Measurements from ENCODE around the gene SPEN.

SPEN gene

DNA sequence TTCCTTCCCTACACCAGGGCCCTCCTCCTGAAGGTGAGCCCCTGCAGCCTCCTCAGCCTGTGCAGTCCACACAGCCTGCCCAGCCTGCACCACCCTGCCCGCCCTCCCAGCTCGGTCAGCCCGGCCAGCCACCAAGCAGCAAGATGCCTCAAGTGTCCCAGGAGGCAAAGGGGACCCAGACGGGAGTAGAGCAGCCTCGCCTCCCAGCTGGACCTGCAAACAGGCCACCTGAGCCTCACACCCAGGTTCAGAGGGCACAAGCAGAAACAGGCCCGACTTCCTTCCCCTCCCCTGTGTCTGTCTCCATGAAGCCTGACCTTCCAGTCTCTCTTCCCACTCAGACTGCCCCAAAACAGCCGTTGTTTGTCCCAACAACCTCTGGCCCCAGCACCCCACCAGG lies 89.6 kb downstream of the SPEN start:
- no peak for DNase-seq (ENCODE audit: low spot score)

DNA sequence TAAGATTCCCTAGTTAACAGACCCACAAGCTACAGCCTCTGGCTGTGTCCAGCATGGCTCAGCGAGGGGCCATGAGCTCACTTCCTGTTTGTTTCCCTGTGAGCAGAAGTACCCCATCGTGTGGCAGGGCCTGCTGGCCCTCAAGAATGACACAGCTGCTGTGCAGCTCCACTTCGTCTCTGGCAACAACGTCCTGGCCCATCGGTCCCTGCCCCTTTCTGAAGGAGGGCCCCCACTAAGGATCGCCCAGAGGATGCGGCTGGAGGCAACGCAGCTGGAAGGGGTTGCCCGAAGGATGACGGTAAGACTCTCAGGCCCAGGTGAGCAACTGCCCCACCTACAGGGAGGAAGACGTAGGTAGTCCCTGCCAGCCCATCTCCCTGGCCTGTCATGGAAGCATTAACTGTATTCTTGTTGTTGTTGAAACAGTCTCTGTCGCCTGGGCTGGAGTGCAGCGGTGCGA lies 90.2 kb downstream of the SPEN start:
- DNase-seq (ENCODE audit: low spot score) = peak; percentile 5

DNA sequence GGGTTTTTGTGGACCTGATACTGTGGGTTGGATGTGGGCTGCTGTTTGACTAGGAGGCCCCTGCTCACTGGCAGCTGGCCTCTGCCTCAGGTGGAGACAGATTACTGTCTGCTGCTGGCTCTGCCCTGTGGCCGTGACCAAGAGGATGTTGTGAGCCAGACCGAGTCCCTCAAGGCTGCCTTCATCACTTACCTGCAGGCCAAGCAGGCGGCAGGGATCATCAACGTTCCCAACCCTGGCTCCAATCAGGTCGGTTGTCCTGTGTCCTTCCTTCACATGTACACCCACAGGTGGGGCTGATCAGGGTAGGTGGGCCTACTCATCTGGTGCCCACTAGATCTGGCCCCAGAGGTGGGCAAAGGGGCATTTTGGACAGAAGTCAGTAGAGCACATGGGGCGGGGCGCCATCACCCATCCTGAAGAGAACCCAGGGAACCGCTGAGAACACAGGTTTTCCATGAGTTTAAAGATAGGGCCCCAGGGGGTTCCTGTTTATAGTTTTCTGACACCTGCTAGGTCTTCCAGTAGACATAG lies 91.2 kb downstream of the SPEN start:
- peak; percentile 3 for DNase-seq (ENCODE audit: low spot score)

DNA sequence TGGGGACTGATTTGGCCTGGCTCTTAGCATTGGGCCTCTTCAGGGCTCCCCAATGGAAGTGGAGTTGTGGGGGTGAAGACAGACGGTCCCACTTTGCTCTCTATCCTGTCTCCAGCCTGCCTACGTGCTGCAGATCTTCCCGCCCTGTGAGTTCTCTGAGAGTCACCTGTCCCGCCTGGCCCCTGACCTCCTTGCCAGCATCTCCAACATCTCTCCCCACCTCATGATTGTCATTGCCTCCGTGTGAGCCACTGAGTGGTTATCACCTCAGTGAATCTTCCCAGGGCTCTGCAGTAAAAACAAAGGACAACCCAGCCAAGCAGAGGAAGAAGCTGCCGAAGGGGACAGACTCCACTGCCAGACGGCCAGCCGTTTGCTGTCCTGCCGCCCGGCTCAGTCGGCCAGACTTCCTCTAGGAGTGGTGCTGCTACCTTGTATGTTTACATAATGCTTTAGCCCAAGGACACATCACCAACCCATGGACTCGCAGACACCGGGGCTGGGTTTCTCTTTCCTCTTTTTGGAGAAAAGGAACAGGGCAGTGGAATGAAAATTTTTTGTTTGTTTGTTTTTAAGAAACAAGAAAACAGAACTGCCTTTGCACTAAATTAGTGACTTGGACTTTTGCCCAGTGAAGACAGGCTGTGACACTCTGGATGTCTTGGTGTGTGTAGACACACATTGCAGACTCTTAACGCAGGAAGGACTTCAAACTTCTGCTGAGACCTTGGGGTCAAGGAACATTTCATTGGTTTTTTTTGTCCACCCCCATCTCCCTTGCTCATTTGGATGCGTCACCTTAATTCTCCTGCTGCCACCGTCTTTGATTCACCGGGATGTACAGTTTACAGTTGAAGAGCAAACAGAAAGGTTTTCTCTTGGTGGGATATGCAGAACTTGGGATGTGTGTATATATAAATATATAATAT lies 91.9 kb downstream of the SPEN start:
- no peak for DNase-seq (ENCODE audit: low spot score)

DNA sequence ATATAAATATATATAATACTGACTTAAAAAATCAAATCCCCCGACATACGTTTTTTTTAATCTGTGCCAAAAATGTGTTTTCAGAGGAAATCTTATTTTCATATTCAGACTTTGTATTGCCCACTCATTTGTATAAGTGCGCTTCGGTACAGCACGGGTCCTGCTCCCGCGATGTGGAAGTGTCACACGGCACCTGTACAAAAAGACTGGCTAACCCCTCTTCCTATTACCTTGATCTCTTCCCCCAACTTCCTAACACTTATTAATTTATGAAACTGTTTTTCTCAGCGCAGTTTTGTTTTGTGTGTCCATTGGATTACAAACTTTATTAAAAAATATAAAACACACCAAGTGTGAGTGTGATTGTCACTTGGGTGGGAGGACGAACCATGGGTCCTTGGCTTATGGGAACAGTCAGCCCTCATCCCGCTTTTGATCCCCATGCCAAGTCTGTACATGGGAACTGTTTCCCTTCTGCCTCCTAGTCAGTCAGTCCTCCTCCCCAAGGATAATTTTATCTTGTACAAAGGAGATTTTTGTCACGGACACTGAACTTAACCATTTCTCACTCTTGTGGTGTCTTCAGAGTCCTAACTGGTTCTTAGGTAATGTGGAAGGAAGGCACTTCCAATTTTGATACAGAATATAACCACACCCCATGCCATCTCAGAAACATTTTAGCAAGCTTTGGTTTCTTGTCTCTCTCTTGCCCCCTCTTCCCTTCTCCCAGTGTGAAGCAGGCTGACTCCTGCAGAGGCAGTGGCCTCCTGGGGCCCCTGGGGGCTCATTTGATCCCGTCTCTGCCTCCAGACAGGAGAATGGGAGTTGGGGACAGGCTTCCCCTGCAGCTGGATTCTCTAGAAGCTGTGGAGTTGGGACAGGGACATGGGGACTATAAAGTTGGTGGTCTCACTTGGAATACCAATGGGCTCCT lies 92.9 kb downstream of the SPEN start:
- no peak for DNase-seq (ENCODE audit: low spot score)

DNA sequence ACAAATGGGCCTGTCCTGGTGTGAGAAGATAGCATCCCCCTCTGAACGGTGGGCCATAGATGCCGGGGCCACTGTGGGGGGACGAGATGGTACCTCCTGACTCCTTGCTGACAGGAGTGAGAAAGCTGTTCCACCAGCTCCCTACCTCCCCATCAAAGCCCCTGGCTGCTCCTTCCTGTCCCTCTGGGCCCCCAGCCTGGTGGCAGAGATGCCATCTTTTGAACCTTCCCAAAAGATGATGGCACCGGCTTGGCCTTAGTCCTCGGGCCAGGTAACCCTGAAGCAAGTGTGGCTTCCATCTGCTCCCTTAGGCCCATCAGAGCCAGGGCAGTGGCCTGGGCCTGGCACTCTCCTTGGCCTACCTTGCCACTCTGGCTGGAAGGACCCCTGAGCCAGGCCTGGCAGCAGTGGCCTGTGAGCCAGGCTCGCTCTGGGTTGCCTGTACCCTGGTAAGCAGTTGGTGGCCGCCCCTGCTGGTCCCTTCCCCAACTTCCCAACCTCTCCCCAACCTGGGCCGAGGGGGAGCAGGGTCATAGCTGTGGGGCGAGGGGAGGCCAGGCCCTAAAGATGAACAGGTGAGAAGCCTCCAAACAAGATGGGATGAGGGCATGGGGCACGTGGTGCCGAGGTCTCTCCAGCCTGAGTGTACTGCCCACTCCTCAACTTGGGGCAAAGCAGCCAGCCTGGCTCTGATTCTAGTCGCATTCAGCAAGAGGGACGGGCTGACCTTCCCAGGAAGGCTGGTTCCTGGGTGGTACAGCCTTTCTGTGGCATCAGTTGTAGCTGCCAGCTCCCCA lies 93.7 kb downstream of the SPEN start:
- no peak for DNase-seq (ENCODE audit: low spot score)

DNA sequence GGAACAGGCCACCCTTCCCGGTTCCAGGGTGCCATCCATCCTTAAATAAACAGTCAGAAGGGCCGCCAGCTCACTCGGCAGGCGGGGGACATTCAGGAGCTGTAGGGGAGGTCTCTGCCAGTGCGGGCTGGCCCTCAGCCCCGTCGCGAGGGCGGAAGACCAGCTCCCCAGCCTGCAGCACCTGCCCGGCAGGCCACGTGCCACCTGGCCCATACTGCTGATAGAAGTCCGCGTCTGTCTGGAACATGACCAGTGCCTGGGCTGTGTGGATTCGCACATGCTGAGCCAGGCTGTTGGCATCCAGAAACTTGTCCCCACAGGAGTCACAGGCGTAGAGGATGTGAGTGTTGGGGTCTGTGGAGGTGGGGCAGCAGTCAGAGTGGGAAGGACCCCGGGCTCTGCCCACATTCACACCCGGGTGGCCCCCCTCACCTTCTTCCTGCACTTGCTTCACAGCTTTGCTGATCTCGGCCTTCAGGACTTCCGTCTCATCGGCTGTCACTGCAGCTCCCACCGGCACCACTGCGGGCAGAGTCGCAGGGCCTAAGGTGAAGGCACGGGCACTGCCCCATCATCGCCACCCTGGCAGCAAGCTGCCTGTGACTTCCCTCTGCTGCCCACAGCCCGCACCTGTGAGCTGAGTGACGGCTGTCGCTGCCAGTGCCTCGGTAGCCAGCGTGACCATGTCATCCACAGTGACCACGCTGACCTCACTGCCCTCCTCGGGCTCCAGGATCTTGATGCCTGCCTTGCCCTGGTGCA lies 94.6 kb downstream of the SPEN start:
- no peak for DNase-seq (ENCODE audit: low spot score)

DNA sequence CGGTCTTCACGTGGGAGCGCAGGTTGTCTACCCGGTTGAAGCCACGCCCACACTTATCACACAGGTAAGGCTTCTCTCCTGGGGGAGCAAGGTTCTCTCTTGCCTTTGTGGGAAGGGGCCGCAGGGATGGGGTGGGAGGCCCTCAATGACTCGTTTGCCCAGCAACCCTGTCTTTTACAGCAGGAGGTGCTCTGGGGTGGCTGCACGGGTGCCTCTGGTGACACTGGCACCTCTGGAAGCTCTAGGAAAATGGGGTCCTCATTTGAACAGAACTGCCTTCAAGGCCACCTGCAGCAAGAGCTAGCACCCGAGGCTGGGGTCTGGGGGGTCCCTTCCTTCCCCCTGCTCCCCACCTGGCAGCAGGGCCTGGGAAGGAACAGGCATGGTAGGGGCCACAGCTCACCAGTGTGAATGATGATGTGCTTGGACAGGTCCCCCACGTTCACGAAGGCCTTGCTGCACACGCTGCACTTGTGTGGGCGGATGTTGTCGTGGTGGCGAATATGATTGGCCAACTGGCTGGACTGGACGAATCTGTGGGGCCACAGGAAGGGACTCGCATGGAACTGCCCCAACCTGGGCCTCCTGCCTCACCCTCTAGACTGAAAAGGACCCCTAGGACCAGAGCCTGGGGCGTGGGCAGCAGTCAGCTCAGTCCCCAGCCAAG lies 95.3 kb downstream of the SPEN start:
- no peak for DNase-seq (ENCODE audit: low spot score)

DNA sequence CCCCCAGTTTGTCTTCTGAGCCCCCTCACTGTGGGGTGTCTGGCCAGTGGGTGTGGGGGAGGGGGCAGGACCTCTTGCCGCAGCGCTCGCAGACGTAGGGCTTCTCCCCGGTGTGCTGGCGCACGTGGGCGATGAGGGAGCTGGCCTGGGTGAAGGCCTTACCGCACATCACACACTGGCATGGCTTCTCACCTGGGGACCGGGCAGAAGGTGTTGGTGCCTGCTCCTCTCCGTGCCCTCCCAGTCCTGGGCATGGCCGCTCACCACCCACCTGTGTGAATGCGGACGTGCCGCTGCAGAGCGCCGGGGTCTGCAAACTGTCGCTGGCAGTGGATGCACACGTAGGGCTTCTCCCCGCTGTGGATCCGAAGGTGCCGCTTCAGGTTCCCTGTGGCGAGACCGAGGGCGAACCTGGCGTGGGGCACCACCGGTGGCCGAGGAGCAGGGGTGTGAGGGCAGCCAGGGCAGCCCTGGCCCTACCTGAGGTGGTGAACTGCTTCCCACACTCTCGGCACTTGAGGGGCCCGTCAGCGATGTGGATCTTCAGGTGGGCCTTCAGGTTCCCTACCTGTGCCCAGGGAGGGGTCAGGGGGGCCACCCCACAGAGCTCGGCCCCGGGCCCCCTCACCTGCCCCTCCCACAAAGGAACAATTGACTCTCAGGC lies 96.0 kb downstream of the SPEN start:
- DNase-seq (ENCODE audit: low spot score) = no peak

DNA sequence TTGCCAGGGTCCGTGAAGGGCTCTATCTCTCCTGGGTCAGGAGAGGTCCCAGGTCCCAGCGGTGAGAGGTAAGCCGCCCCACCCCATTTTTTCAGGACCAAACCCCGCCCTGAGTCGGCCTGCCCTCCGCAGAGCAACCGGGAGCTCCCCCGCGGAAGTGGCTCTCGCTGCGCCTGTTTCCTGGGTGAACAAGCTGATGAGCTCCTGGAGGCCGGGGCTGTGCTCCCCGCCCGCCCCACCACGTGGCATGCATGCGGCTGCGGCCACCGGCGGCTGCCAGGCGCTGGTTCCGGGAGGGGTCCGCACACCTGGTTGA lies 96.4 kb downstream of the SPEN start:
- DNase-seq (ENCODE audit: low spot score) = no peak

DNA sequence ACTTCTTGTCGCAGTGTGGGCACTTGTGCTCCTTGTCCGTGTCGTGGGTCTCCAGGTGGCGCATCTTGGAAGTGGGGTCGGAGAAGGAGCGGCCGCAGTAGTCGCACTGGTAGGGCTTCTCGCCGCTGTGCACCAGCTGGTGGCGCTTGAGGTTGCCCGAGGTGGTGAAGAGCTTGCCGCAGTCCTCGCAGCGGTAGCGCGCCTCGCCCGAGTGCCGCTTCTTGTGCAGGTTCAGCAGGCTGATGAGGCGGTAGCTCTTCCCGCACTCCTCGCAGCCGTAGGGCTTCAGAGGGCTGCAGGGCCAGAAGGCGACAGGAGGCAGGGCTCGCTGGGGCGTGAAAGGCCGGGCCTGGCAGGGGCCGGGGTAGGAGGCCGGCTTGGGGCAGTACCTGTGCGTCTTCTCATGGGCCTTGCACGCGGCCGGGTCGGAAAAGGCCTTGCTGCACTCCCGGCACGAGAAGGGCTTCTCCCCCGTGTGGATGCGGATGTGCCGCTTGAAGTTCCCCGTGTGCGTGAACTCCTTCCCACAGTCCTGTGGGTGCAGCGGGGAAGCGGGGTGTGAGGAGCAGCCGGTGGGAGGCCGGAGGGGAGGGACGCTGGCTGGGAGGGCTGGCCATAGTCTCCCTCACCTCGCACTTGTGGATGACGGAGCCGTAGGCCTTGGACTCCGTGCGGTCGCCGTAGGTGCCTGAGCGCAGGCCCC lies 97.0 kb downstream of the SPEN start:
- no peak for DNase-seq (ENCODE audit: low spot score)

DNA sequence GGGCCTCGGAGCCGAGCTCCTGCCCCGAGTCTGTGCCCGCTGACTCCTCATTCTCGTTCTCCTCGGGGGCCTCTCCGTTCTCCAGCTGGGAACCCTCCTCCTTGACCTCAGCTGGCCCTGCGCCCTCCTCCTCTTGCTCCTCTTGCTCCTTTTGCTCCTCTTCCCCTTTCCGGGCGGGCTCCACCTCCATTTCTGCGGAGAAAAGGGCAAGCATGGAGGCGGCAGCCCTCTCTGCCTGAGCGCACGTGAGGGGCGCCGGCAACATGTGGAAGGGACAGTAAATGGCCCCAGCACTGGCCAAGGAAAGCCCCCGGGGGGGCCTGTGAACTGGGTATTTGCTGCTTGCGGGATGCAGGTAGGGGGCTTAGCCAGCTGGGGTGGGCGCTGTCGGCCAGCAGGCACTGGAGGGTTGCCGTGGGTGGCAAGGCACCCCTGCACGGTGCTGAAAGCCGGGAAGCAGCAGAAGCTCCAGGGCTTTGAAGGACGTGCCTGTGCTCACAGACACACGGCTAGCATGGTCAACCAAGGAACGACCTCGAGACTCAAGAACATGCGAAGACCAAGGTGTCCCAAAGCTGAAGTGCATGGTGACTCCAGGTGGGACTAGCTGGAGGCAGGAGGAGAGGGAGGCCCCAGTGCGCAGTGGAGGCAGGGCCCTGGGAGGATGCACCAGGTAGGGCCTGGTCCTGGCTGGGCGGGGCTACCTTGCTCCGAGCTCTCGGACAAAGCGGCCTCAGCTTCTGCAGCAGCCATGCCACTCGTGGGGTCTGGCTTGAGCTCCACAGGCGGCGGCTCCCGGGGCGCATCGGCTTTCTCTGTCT lies 97.7 kb downstream of the SPEN start:
- no peak for DNase-seq (ENCODE audit: low spot score)

DNA sequence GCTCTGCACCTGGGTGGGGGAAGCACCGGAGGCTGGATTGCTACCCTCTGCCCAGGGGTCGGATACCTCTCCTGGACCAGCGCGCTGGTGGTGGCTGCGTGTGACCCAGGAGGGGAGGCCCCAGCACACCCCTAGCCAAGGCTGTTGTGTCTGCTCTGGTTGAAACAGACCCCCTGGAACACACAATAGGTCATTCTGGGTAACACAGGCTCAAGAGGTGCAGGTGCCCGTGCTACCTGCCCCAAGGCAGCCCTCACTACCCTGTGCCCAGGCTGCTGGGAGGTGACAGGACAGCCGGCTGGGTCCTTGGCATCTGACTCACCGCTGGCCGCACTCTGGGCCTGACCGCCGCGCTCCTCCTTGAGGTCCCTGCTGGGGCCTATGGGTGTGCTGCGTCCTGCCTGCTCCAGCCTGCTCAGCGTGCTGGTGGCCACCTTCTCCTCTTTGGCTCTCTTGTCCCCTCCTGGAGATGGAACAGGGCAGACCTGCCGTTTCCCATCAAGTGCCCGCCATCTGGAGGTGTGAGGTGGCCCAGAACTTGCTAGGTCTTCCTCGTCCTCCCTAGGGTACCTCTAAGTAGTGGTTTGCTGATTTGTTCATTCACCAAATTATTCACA lies 98.4 kb downstream of the SPEN start:
- no peak for DNase-seq (ENCODE audit: low spot score)

DNA sequence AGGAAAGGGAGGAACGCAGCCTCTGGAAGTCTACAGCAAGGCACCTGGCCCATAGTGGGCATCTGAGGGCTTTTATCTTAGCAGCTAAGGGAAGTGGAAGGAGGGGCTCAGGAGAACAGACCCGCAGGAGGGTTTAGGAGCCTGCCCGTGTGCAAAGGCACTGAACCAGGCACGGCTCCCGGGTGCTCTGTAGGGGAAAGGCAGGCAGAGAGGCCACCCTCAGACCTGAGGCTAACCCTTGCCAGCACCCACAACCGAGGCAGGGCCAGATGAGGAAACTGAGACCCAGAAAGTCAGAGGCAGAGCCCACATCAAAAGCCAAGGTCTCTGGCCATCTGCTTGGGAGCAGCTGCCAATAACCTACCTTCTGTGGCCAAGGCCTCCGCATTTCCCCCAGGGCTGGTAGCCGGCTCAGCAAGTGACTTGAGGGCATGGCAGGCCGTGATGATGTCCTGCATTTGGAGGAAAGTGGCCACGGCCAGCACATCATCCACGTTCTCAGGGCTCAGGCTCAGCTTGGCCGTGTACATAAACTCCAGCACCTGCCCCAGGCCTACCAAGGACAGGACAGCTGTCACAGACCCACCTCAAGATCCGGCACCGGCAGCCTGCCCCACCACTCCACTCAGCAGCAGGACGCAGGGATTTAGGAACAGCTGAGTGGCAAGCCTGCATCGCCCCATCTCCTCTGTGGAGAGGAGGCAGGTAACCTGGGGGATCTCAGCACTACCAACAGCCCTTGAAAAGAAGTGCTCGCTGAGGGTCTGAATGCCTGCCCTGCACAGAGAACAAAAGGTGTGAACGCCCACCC lies 99.3 kb downstream of the SPEN start:
- DNase-seq (ENCODE audit: low spot score) = no peak

DNA sequence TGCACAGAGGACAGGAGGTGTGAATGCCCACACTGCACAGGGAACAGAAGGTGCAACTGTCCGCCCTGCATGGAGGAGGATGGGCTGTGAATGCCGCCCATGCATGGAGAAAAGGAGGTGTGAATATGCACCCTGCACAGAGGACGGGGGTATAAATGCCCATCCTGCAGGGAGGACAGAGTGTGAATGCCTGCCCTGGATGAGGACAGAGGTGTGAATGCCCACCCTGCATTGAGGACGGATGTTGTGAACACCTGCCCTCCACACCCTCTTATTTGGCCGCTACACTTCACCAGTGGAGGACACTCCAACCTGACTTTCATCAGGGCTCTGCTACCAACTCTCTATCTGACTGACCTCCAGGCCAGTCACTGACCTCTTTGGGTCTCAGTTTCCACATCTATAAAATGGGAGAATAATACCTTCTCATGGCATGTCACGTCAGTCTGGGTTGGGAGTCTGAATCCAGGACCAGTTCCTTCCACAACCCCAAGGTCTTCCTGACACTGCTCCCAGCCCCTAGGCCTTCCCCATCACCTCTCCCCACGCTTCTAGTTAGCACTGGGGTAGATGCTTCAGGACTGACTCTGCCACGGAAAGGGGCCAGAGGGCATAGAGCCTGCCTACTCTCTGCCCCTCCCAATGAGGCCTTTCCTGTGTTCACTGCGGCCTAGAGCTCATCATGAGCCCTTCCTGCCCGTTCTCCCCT lies 100.0 kb downstream of the SPEN start:
- DNase-seq (ENCODE audit: low spot score) = no peak

DNA sequence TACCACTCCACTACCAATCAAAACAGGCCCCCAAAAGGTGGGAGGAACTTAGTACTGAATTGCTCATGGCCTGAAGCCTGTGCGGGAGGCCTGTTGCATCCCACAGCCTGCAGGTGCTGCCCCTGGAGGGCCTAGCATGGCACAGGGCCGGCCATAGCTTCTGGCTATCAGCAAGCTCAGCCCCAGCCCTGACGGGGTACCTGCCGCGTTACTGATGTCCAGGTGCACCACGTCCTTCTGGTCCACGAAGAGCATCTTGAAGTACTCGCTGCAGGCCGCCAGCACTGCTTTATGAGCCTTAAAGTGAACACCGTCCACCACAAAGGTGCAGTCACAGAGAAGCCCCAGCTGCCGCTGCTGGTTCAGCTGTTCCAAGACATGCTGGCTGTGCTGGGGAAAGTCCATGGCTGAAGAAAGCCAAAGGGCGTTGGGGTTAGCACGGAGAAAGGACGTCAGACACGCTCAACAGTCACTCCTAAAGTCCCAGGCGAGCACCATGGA lies 100.6 kb downstream of the SPEN start:
- no peak for DNase-seq (ENCODE audit: low spot score)
